K562 (cell line): ENCODE results near the gene ALOX12B. TPM values are rescaled to one million over a fixed set of nuclear protein-coding genes. Genes with fewer than 3 reads are reported as not detected.

ENCODE experiments used
- CHD4 ChIP-seq: fragments of 200-600 bp; sonication (generic); IDR thresholded peaks from 3 replicates; pipeline ENCODE4 v1.6.1; 2012; ENCODE audit warnings: low read depth, mild to moderate bottlenecking, mixed read lengths, low read length, inconsistent platforms; ENCODE audit not compliant: insufficient read depth, insufficient replicate concordance, poor library complexity, severe bottlenecking
- EP400 ChIP-seq: fragments of 450-650 bp; IDR thresholded peaks from 2 replicates; pipeline ENCODE4 v1.6.1; 2017; ENCODE audit warnings: antibody characterized with exemption, mild to moderate bottlenecking, moderate library complexity
- IRF9 ChIP-seq: fragments of 450-650 bp; IDR thresholded peaks from 2 replicates; pipeline ENCODE4 v1.6.1; 2016; ENCODE audit warnings: missing biosample characterization, missing genetic modification characterization
- MTA1 ChIP-seq: fragments of 450-650 bp; IDR thresholded peaks from 2 replicates; pipeline ENCODE4 v1.6.1; 2017; ENCODE audit warnings: borderline replicate concordance
- NFE2L1 ChIP-seq: fragments of 450-650 bp; IDR thresholded peaks from 2 replicates; pipeline ENCODE4 v1.6.1; 2016; ENCODE audit warnings: missing genetic modification characterization, low read depth, mild to moderate bottlenecking, missing compliant biosample characterization, moderate library complexity, borderline replicate concordance
- THRB ChIP-seq: fragments of 450-650 bp; formaldehyde crosslinking; conservative IDR thresholded peaks from 2 replicates; pipeline ENCODE4 v1.4.0; 2022; ENCODE audit warnings: mild to moderate bottlenecking, missing genetic modification characterization
- TOE1 ChIP-seq, 2 experiments: fragments of 450-650 bp in 1 of 2; sonication (generic) in 1 of 2; formaldehyde crosslinking in 1 of 2; IDR thresholded peaks; 2 replicates each; pipeline versions ENCODE4 v1.7.1 to v1.8.0; 2016 to 2022; ENCODE audit warnings: borderline replicate concordance in 2 of 2, mild to moderate bottlenecking in 2 of 2, antibody characterized with exemption in 1 of 2, inconsistent platforms in 1 of 2, low read depth in 1 of 2, missing genetic modification reagents in 1 of 2, moderate library complexity in 1 of 2
- WHSC1 ChIP-seq: IDR thresholded peaks from one replicate; pipeline ENCODE4 v1.6.1; 2012; ENCODE audit warnings: low read length, control low read depth, inconsistent platforms
- ZNF41 ChIP-seq: fragments of 250-450 bp; sonication (Bioruptor Pico); conservative IDR thresholded peaks from 2 replicates; pipeline ENCODE4 v1.4.0; 2020; ENCODE audit warnings: mild to moderate bottlenecking
- ZSCAN32 ChIP-seq: fragments of 450-650 bp; formaldehyde crosslinking; IDR thresholded peaks from 2 replicates; pipeline ENCODE4 v1.4.0; 2020; ENCODE audit warnings: mild to moderate bottlenecking, moderate library complexity
- polyA plus RNA-seq, 8 experiments: library from polyadenylated mRNA; depleted of rRNA in 4 of 8; stranded (reverse) in 5 of 8; unstranded in 3 of 8; fragments of >200 nt; fragmentation: Nextera tagmentation in 2 of 8; fragmentation: Illumina TruSeq in 1 of 8; extraction: Ambion mirVana in 2 of 8; extraction: Trizol in 1 of 8; gene quantifications; 2 replicates each; pipeline versions ENCODE4 v1.2.1 to v1.2.3, GENCODE V29; 2011 to 2014; ENCODE audit warnings: inconsistent platforms in 1 of 8, missing spikeins in 1 of 8
- total RNA-seq, 7 experiments: library from RNA; depleted of rRNA in 6 of 7; stranded (reverse); fragments of >200 nt in 6 of 7; fragmentation: Illumina TruSeq in 2 of 7; extraction: Trizol in 2 of 7; gene quantifications; 2 replicates each; pipeline versions ENCODE4 v1.2.1 to v1.2.3, GENCODE V29; 2011 to 2021; ENCODE audit warnings: low replicate concordance in 1 of 7
- TF ChIP-seq, protein P1 (sequence below): fragments of 450-650 bp; formaldehyde crosslinking; IDR thresholded peaks from 2 replicates; pipeline ENCODE4 v1.4.0; 2020; ENCODE audit warnings: mild to moderate bottlenecking, moderate library complexity
- TF ChIP-seq, protein P2 (sequence below), 2 experiments: IDR thresholded peaks; 2 replicates each; pipeline ENCODE4 v1.6.1; 2012; ENCODE audit warnings: improper control_type of control experiment in 2 of 2, low read depth in 2 of 2, low read length in 2 of 2, borderline replicate concordance in 1 of 2
- TF ChIP-seq, protein P3 (sequence below): fragments of 450-650 bp; formaldehyde crosslinking; IDR thresholded peaks from 2 replicates; pipeline ENCODE4 v1.4.0; 2020; ENCODE audit warnings: mild to moderate bottlenecking, mixed read lengths

Gene ALOX12B
- total and polyA plus RNA-seq, 9 of the 15 experiments (the other 6 are each of a cell fraction or from before 2014, with no cell fraction given) = not detected

DNA sequence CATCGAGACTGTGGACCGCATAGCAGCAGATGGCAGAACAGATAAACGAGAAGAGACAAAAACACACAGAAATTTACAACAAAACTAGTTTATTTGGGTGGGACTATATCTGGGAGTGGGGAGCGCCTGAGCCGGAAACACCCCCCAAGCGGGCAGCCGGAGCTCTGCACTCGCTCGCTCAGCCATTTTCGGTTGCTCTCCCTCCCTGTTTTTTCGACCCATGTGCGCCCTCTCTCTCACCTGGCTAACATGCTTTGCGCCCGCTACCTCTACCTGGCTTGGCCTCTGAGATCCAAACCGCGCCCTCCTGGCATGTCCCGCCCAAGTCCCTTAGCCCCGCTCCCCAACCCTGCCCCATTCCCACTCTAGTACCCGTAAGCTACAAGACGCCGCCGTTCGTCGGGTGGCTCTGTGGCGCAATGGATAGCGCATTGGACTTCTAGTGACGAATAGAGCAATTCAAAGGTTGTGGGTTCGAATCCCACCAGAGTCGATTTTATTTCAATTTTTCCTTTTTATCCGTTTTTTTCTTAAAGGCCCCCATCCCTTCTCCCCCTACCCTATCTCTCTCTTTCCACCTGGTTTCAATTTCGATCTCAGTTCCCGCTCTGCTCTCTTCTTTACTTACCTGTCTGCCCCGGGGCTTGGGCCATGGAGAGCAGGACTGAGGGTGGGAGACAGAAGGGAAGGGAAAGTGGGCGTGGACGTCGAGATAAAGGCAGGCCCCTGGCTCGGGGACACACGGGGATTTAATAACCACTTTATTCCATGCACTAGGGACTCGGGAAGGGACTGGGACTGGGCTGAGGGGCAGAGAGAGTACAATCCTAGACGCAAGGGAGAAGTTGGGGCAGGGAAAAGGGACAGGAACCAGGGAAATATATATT, 33.2 kb upstream of the ALOX12B start (continued):
- TF ChIP-seq, protein P1, sequence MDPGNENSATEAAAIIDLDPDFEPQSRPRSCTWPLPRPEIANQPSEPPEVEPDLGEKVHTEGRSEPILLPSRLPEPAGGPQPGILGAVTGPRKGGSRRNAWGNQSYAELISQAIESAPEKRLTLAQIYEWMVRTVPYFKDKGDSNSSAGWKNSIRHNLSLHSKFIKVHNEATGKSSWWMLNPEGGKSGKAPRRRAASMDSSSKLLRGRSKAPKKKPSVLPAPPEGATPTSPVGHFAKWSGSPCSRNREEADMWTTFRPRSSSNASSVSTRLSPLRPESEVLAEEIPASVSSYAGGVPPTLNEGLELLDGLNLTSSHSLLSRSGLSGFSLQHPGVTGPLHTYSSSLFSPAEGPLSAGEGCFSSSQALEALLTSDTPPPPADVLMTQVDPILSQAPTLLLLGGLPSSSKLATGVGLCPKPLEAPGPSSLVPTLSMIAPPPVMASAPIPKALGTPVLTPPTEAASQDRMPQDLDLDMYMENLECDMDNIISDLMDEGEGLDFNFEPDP = no peak
- no peak for TF ChIP-seq WHSC1
- no peak for TF ChIP-seq ZSCAN32 (CRISPR knock-in tag)
- TF ChIP-seq NFE2L1 (tag) = no peak
- 0 out of 2 replicates have a peak, but pooled peaks have one; percentile 10 for TF ChIP-seq MTA1
- peak; percentile 66; the same call in 1 of the 2 replicates for TF ChIP-seq EP400
- no peak for TF ChIP-seq CHD4
- no peak for TF ChIP-seq ZNF41 (CRISPR knock-in tag)
- TF ChIP-seq TOE1 (IDR thresholded peaks at IDR 0.05; ENCODE audit: borderline replicate concordance) = no peak
- no peak for TF ChIP-seq TOE1 (CRISPR knock-in tag; IDR thresholded peaks at IDR 0.05; ENCODE audit: borderline replicate concordance, low read depth)
- no peak for TF ChIP-seq IRF9 (tag)
- TF ChIP-seq THRB (CRISPR knock-in tag) = no peak
- TF ChIP-seq, protein P2, sequence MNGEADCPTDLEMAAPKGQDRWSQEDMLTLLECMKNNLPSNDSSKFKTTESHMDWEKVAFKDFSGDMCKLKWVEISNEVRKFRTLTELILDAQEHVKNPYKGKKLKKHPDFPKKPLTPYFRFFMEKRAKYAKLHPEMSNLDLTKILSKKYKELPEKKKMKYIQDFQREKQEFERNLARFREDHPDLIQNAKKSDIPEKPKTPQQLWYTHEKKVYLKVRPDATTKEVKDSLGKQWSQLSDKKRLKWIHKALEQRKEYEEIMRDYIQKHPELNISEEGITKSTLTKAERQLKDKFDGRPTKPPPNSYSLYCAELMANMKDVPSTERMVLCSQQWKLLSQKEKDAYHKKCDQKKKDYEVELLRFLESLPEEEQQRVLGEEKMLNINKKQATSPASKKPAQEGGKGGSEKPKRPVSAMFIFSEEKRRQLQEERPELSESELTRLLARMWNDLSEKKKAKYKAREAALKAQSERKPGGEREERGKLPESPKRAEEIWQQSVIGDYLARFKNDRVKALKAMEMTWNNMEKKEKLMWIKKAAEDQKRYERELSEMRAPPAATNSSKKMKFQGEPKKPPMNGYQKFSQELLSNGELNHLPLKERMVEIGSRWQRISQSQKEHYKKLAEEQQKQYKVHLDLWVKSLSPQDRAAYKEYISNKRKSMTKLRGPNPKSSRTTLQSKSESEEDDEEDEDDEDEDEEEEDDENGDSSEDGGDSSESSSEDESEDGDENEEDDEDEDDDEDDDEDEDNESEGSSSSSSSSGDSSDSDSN (IDR thresholded peaks at IDR 0.05; ENCODE audit: borderline replicate concordance in 1 of 2, low read depth in 2 of 2, low read length in 2 of 2) = no peak
- TF ChIP-seq, protein P3, sequence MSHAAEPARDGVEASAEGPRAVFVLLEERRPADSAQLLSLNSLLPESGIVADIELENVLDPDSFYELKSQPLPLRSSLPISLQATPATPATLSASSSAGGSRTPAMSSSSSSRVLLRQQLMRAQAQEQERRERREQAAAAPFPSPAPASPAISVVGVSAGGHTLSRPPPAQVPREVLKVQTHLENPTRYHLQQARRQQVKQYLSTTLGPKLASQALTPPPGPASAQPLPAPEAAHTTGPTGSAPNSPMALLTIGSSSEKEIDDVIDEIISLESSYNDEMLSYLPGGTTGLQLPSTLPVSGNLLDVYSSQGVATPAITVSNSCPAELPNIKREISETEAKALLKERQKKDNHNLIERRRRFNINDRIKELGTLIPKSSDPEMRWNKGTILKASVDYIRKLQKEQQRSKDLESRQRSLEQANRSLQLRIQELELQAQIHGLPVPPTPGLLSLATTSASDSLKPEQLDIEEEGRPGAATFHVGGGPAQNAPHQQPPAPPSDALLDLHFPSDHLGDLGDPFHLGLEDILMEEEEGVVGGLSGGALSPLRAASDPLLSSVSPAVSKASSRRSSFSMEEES (CRISPR knock-in tag) = no peak
